Pons (tissue), 1 donor: Measurements from ENCODE around the gene TTC9C.
"Not testable (repeated sequence)": the region's sequence is repeated elsewhere in the genome, so short reads cannot be mapped to it uniquely, and the experiment has no call there.

ENCODE experiments used
- DNase-seq: peaks from one replicate; pipeline ENCODE4 v3.0.0-alpha.2; 2016; ENCODE audit warnings: low spot score

The TTC9C gene

GRCh38 chr11:62709247-62710000, 18.9 kb upstream of the TTC9C start:
- peak; percentile 98 for DNase-seq

GRCh38 chr11:62710001-62710345, 18.3 kb upstream of the TTC9C start:
- no peak for DNase-seq

- no peak for DNase-seq
Measured at GRCh38 chr11:62712276-62712812, 15.9 kb upstream of the TTC9C start.

- DNase-seq: no peak
Measured at GRCh38 chr11:62712861-62713260, 15.4 kb upstream of the TTC9C start.

GRCh38 chr11:62713343-62713742, 14.9 kb upstream of the TTC9C start:
- no peak for DNase-seq

- no peak for DNase-seq
Measured at GRCh38 chr11:62715150-62716130, 12.8 kb upstream of the TTC9C start.

- DNase-seq: no peak
Measured at GRCh38 chr11:62716206-62716605, 12.1 kb upstream of the TTC9C start.

- no peak for DNase-seq
Measured at GRCh38 chr11:62716816-62717215, 11.5 kb upstream of the TTC9C start.

- no peak for DNase-seq
Measured at GRCh38 chr11:62719302-62719978, 8.8 kb upstream of the TTC9C start.

- DNase-seq: no peak
Measured at GRCh38 chr11:62721994-62722393, 6.3 kb upstream of the TTC9C start.

GRCh38 chr11:62724171-62724570, 4.1 kb upstream of the TTC9C start:
- DNase-seq: no peak

GRCh38 chr11:62725646-62726045, 2.6 kb upstream of the TTC9C start:
- no peak for DNase-seq

- DNase-seq: no peak
Measured at GRCh38 chr11:62726156-62726914, 2.0 kb upstream of the TTC9C start.

GRCh38 chr11:62726915-62727164, 1.4 kb upstream of the TTC9C start:
- DNase-seq: no peak

- DNase-seq: peak; percentile 98
Measured at GRCh38 chr11:62727165-62727871, 968 bp upstream of the TTC9C start, which contains the start of gene HNRNPUL2. HNRNPUL2 (minus strand) TSS chr11:62727457; CDS start chr11:62727156, 301 bp downstream.

- DNase-seq: peak; percentile 99
Measured at GRCh38 chr11:62727872-62728170, 465 bp upstream of the TTC9C start.

GRCh38 chr11:62730076-62730475, 1.8 kb downstream of the TTC9C start:
- not testable (repeated sequence) for DNase-seq

GRCh38 chr11:62732830-62733229, 4.5 kb downstream of the TTC9C start:
- peak; percentile 62 for DNase-seq

- DNase-seq: no peak
Measured at GRCh38 chr11:62737196-62737595, 8.9 kb downstream of the TTC9C start.

- DNase-seq: peak; percentile 79
Measured at GRCh38 chr11:62747475-62748160, 19.3 kb downstream of the TTC9C start.

GRCh38 chr11:62749931-62750330, 21.6 kb downstream of the TTC9C start:
- DNase-seq: not testable (repeated sequence)
